Skeletal muscle satellite cell (primary cell): ENCODE measurements around the gene C12orf76. TPM values are rescaled to one million over a fixed set of nuclear protein-coding genes. Genes with fewer than 3 reads are reported as not detected.
"Not testable (repeated sequence)": the region's sequence is repeated elsewhere in the genome, so short reads cannot be mapped to it uniquely, and the experiment has no call there.

Experiments used
- H3K27me3 ChIP-seq: 2 replicates; pipeline ENCODE4 v1.7.0; 2013; ENCODE audit warnings: low read length; ENCODE audit not compliant: control insufficient read depth, insufficient read depth
- H3K36me3 ChIP-seq: 2 replicates; pipeline ENCODE4 v1.7.0; 2013; ENCODE audit warnings: mild to moderate bottlenecking, control low read depth, low read length; ENCODE audit not compliant: insufficient read depth
- H3K4me1 ChIP-seq: 2 replicates; pipeline ENCODE4 v1.7.0; 2013; ENCODE audit warnings: low read length; ENCODE audit not compliant: control insufficient read depth, insufficient read depth
- H3K4me2 ChIP-seq: 2 replicates; pipeline ENCODE4 v1.7.0; 2013; ENCODE audit warnings: mild to moderate bottlenecking, low read length
- H3K4me3 ChIP-seq: 2 replicates; pipeline ENCODE4 v1.7.0; 2013; ENCODE audit warnings: low read length
- H3K9ac ChIP-seq: 2 replicates; pipeline ENCODE4 v1.7.0; 2013; ENCODE audit warnings: mild to moderate bottlenecking, low read depth, low read length, moderate library complexity
- H3K9me3 ChIP-seq: replicated peaks from 2 replicates; pipeline ENCODE4 v1.7.0; 2013; ENCODE audit warnings: mild to moderate bottlenecking, control low read depth, low read length
- total RNA-seq: library from RNA; depleted of rRNA; stranded (reverse); fragments of >200 nt; gene quantifications from 2 replicates; pipeline ENCODE4 v1.2.3, GENCODE V29; 2012; rRNA removed

Gene C12orf76
- total RNA-seq = 7.4 and 7.6 TPM in 2 replicates

- H3K9ac ChIP-seq = peak within 1 kb of the TSS; percentile 85
- peak within 1 kb of the TSS; percentile 84 for H3K4me2 ChIP-seq
- H3K36me3 ChIP-seq = no peaks in the 10 kb centered on the region
- H3K9me3 ChIP-seq = no peaks in the 10 kb centered on the region
- no peaks in the 10 kb centered on the region for H3K27me3 ChIP-seq
- H3K4me1 ChIP-seq = peaks cover 14% of the 10 kb centered on the region
- H3K4me3 ChIP-seq = peak within 1 kb of the TSS; percentile 92
Observed at GRCh38 chr12:110048242-110049027, at the start of gene C12orf76. Gene C12orf76 (minus strand): TSS chr12:110048522. CDS start chr12:110048495, 27 bp downstream.

- Histone ChIP-seq H3K9me3 (no peaks in the 10 kb centered on the region), H3K36me3 (no peaks in the 10 kb centered on the region), H3K27me3 (peaks cover 41% of the 10 kb centered on the region), H3K4me3 (no peak overlapping the region), H3K9ac (no peak overlapping the region), H3K4me2 (no peak overlapping the region), H3K4me1 (no peaks in the 10 kb centered on the region)
Observed at GRCh38 chr12:110093631-110094311, 45.4 kb upstream of the C12orf76 start.

GRCh38 chr12:110091136-110091711, 42.9 kb upstream of the C12orf76 start:
- Histone ChIP-seq H3K9me3 (no peaks in the 10 kb centered on the region), H3K4me1 (no peaks in the 10 kb centered on the region), H3K4me3 (no peak overlapping the region), H3K4me2 (no peak overlapping the region), H3K36me3 (no peaks in the 10 kb centered on the region), H3K27me3 (peaks cover 49% of the 10 kb centered on the region), H3K9ac (no peak overlapping the region)

- Histone ChIP-seq H3K4me1 (no peaks in the 10 kb centered on the region), H3K27me3 (peaks cover 49% of the 10 kb centered on the region), H3K36me3 (no peaks in the 10 kb centered on the region), H3K9me3 (no peaks in the 10 kb centered on the region), H3K4me3 (no peak overlapping the region), H3K9ac (no peak overlapping the region), H3K4me2 (no peak overlapping the region)
Observed at GRCh38 chr12:110090266-110091135, 42.2 kb upstream of the C12orf76 start.

GRCh38 chr12:110088936-110089335, 40.6 kb upstream of the C12orf76 start:
- Histone ChIP-seq H3K9ac (no peak overlapping the region), H3K4me1 (no peaks in the 10 kb centered on the region), H3K4me2 (no peak overlapping the region), H3K9me3 (no peaks in the 10 kb centered on the region), H3K36me3 (no peaks in the 10 kb centered on the region), H3K4me3 (no peak overlapping the region), H3K27me3 (peaks cover 52% of the 10 kb centered on the region)

DNA sequence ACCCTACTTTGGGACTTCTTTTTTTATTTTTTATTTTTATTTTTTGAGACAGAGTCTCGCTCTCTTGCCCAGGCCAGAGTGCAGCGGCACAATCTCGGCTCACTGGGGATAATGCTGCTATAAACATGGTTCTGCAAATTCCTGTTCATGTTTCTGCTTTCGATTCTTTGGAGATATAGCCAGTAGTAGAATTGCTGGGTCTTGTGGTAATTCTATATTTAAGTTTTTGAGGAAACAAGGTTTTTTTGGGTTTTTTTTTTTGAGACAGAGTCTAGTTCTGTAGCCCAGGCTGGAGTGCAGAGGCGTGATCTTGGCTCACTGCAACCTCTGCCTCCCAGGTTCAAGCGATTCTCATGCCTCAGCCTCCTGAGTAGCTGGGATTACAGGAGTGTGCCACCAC, 39.9 kb upstream of the C12orf76 start:
- not testable (repeated sequence) for H3K4me3 ChIP-seq, H3K4me2 ChIP-seq, H3K9ac ChIP-seq, H3K9me3 ChIP-seq, H3K4me1 ChIP-seq, H3K36me3 ChIP-seq
- peaks cover 46% of the 10 kb centered on the region for H3K27me3 ChIP-seq

DNA sequence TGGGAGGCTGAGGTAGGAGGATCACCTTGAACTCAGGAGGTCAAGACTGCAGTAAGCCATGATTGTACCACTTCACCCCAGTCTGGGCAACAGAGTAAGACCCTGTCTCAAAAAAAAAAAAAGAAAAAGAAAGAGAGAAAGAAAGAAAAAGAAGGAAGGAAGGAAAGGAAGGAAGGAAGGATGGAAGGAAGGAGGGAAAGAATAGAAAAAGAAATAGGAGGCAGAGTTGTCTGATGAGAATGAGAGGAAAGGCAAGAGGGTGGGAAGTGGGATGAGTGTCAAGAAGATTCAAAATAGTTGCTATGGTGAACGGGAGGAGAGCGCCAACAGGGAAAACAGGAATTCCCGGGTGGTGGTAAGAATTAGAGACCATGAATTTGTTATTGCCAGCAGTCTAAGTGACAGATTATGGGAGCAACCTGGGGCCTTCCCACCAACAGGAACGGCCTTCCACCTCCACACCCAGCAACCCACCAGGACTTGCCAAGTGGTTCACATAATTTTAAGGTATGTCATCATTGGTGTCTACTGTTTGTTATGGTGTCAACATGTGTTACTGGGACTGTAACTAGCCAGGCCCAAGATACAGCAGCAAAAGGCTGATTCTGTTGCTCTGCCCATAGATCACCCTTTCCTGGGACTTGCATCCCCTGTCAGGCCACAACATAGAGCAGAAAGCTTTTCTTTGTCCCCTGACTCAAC, 36.1 kb upstream of the C12orf76 start:
- no peaks in the 10 kb centered on the region for H3K36me3 ChIP-seq
- peaks cover 26% of the 10 kb centered on the region for H3K27me3 ChIP-seq
- H3K4me2 ChIP-seq = no peak overlapping the region
- H3K4me1 ChIP-seq = no peaks in the 10 kb centered on the region
- H3K9me3 ChIP-seq = no peaks in the 10 kb centered on the region
- no peak overlapping the region for H3K4me3 ChIP-seq
- no peak overlapping the region for H3K9ac ChIP-seq

GRCh38 chr12:110080410-110080809, 32.1 kb upstream of the C12orf76 start:
- H3K4me2 ChIP-seq = no peak overlapping the region
- H3K27me3 ChIP-seq = peaks cover 14% of the 10 kb centered on the region
- no peaks in the 10 kb centered on the region for H3K4me1 ChIP-seq
- no peaks in the 10 kb centered on the region for H3K36me3 ChIP-seq
- H3K9ac ChIP-seq = no peak overlapping the region
- H3K9me3 ChIP-seq = no peaks in the 10 kb centered on the region
- no peak overlapping the region for H3K4me3 ChIP-seq

GRCh38 chr12:110079477-110080400, 31.4 kb upstream of the C12orf76 start:
- H3K4me3 ChIP-seq = no peak overlapping the region
- peaks cover 9% of the 10 kb centered on the region for H3K27me3 ChIP-seq
- no peaks in the 10 kb centered on the region for H3K9me3 ChIP-seq
- H3K36me3 ChIP-seq = no peaks in the 10 kb centered on the region
- H3K9ac ChIP-seq = no peak overlapping the region
- no peak overlapping the region for H3K4me2 ChIP-seq
- H3K4me1 ChIP-seq = no peaks in the 10 kb centered on the region

DNA sequence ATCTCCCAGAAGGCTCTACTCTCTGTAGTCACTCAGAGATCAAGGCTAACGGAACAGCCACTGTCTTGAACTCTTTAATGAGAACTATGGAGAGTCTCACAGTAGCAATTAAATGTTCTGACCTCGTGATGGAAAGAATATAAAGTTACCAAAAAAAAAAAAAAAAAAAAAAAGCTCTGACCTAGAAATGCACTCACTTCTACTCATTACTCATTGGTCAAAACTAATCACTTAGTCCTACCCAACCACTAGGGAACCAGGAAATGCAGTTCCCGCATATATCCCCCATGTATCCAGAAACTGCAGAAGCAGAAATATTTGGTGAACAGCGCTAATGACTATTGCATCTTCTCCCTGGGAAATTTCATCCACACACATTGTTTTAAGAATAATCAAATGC, 29.5 kb upstream of the C12orf76 start:
- no peak overlapping the region for H3K4me3 ChIP-seq
- no peaks in the 10 kb centered on the region for H3K36me3 ChIP-seq
- H3K4me2 ChIP-seq = no peak overlapping the region
- H3K27me3 ChIP-seq = peaks cover 9% of the 10 kb centered on the region
- H3K9me3 ChIP-seq = no peaks in the 10 kb centered on the region
- peaks cover 9% of the 10 kb centered on the region for H3K4me1 ChIP-seq
- H3K9ac ChIP-seq = no peak overlapping the region
